WTC11 (cell line): Measurements from ENCODE around the gene ANTXR1. TPM values are rescaled to one million over a fixed set of nuclear protein-coding genes. Genes with fewer than 3 reads are reported as not detected.

Source experiments
- ATAC-seq: fragments of 200-7000 bp; cut with Tn5 transposase; 2 replicates; pipeline ENCODE4 v1.10.0; 2021; ENCODE audit warnings: mild to moderate bottlenecking, moderate library complexity
- CTCF ChIA-PET: fragments of 300-600 bp; sonication (Branson Sonifier 250); formaldehyde crosslinking; loops from one replicate; lab custom pipeline; 2021; ENCODE audit warnings: antibody characterized with exemption; lab: Charles Lee
- POLR2A ChIA-PET: fragments of 350-600 bp; sonication (Branson Sonifier 250); formaldehyde crosslinking; loops from one replicate; lab custom pipeline; 2021; ENCODE audit warnings: antibody characterized with exemption; lab: Charles Lee
- DNase-seq: peaks from one replicate; pipeline ENCODE4 v3.0.0; 2021; ENCODE audit warnings: low spot score
- H3K27ac Mint-ChIP-seq: 2 replicates; pipeline ENCODE4 v1.8.0; 2021; ENCODE audit warnings: mixed read lengths
- H3K27me3 Mint-ChIP-seq: 2 replicates; pipeline ENCODE4 v1.8.0; 2021; ENCODE audit warnings: low read depth, mild to moderate bottlenecking, moderate library complexity, mixed read lengths
- H3K36me3 Mint-ChIP-seq: 2 replicates; pipeline ENCODE4 v1.8.0; 2021; ENCODE audit warnings: mixed read lengths
- H3K4me1 Mint-ChIP-seq: 2 replicates; pipeline ENCODE4 v1.8.0; 2022; ENCODE audit warnings: mixed read lengths
- H3K4me3 Mint-ChIP-seq: 2 replicates; pipeline ENCODE4 v1.8.0; 2021; ENCODE audit warnings: mild to moderate bottlenecking, moderate library complexity, mixed read lengths
- H3K9me3 Mint-ChIP-seq: 2 replicates; pipeline ENCODE4 v1.8.0; 2021; ENCODE audit warnings: mixed read lengths
- ARID4B ChIP-seq: sonication (generic); formaldehyde crosslinking; IDR thresholded peaks from 2 replicates; pipeline ENCODE4 v1.8.0; 2023; ENCODE audit warnings: missing genetic modification reagents, mild to moderate bottlenecking, borderline replicate concordance
- CBFB ChIP-seq: sonication (generic); formaldehyde crosslinking; IDR thresholded peaks from 2 replicates; pipeline ENCODE4 v1.8.1; 2022; ENCODE audit warnings: mild to moderate bottlenecking, low read depth, missing genetic modification reagents
- E2F5 ChIP-seq: sonication (generic); formaldehyde crosslinking; IDR thresholded peaks from 2 replicates; pipeline ENCODE4 v1.8.1; 2022; ENCODE audit warnings: mild to moderate bottlenecking, moderate library complexity, missing genetic modification reagents
- ELF4 ChIP-seq: sonication (generic); formaldehyde crosslinking; IDR thresholded peaks from 2 replicates; pipeline ENCODE4 v1.8.1; 2022; ENCODE audit warnings: low read depth, mild to moderate bottlenecking, moderate library complexity, missing genetic modification reagents
- ETV6 ChIP-seq: sonication (generic); formaldehyde crosslinking; IDR thresholded peaks from 2 replicates; pipeline ENCODE4 v1.8.1; 2022; ENCODE audit warnings: mild to moderate bottlenecking, missing genetic modification reagents
- GTF2I ChIP-seq: fragments of 250-450 bp; sonication (Bioruptor Pico); conservative IDR thresholded peaks from 2 replicates; pipeline ENCODE4 v1.4.0; 2021; ENCODE audit warnings: mild to moderate bottlenecking
- HMGXB4 ChIP-seq: sonication (generic); formaldehyde crosslinking; IDR thresholded peaks from 2 replicates; pipeline ENCODE4 v1.8.1; 2023; ENCODE audit warnings: mild to moderate bottlenecking, moderate library complexity, missing genetic modification reagents
- IRF2 ChIP-seq: sonication (generic); formaldehyde crosslinking; IDR thresholded peaks from 2 replicates; pipeline ENCODE4 v1.8.0; 2022; ENCODE audit warnings: low read depth, missing genetic modification reagents, borderline replicate concordance
- JAZF1 ChIP-seq: fragments of 250-450 bp; sonication (Bioruptor Pico); IDR thresholded peaks from 2 replicates; pipeline ENCODE4 v1.9.0; 2021; ENCODE audit warnings: moderate library complexity, mild to moderate bottlenecking, inconsistent platforms
- JUN ChIP-seq: sonication (generic); formaldehyde crosslinking; IDR thresholded peaks from 2 replicates; pipeline ENCODE4 v1.8.0; 2023; ENCODE audit warnings: mild to moderate bottlenecking, missing genetic modification reagents
- NFYB ChIP-seq: sonication (generic); formaldehyde crosslinking; conservative IDR thresholded peaks from 2 replicates; pipeline ENCODE4 v1.8.0; 2022; ENCODE audit warnings: low read depth, missing genetic modification reagents
- OVOL2 ChIP-seq: fragments of 250-450 bp; sonication (Bioruptor Pico); IDR thresholded peaks from 2 replicates; pipeline ENCODE4 v1.9.0; 2021; ENCODE audit warnings: mild to moderate bottlenecking, borderline replicate concordance
- RORB ChIP-seq: fragments of 250-450 bp; sonication (Bioruptor Pico); IDR thresholded peaks from 2 replicates; pipeline ENCODE4 v1.9.0; 2021; ENCODE audit warnings: mild to moderate bottlenecking
- SMAD4 ChIP-seq: sonication (generic); formaldehyde crosslinking; IDR thresholded peaks from 2 replicates; pipeline ENCODE4 v1.8.0; 2022; ENCODE audit warnings: mild to moderate bottlenecking, missing genetic modification reagents
- SOX15 ChIP-seq: fragments of 250-450 bp; sonication (Bioruptor Pico); IDR thresholded peaks from 2 replicates; pipeline ENCODE4 v1.9.0; 2021; ENCODE audit warnings: mild to moderate bottlenecking
- TP53 ChIP-seq: sonication (generic); formaldehyde crosslinking; IDR thresholded peaks from 2 replicates; pipeline ENCODE4 v1.8.1; 2023; ENCODE audit warnings: mild to moderate bottlenecking, missing genetic modification reagents
- ZNF121 ChIP-seq: sonication (generic); formaldehyde crosslinking; IDR thresholded peaks from 2 replicates; pipeline ENCODE4 v1.8.0; 2023; ENCODE audit warnings: missing genetic modification reagents
- ZNF232 ChIP-seq: sonication (generic); formaldehyde crosslinking; IDR thresholded peaks from 2 replicates; pipeline ENCODE4 v1.8.0; 2022; ENCODE audit warnings: mild to moderate bottlenecking, missing genetic modification reagents
- ZNF263 ChIP-seq: sonication (generic); formaldehyde crosslinking; IDR thresholded peaks from 2 replicates; pipeline ENCODE4 v1.8.1; 2022; ENCODE audit warnings: low read depth, mild to moderate bottlenecking, moderate library complexity, missing genetic modification reagents
- total RNA-seq: library from RNA; stranded (reverse); gene quantifications from 3 replicates; pipeline ENCODE4 v1.2.3, GENCODE V29; 2021
- TF ChIP-seq, protein P1 (sequence below): sonication (generic); formaldehyde crosslinking; IDR thresholded peaks from 2 replicates; pipeline ENCODE4 v1.8.0; 2022; ENCODE audit warnings: mild to moderate bottlenecking, missing genetic modification reagents

The ANTXR1 gene
- total RNA-seq, 1 experiment from 2014 or later: 30.0 TPM

- ChIA-PET CTCF (interaction anchor here (1.4 kb wide), 1 partner anchor 224 kb away, joined by 3 read pairs; no protein-coding TSS in a partner anchor), POLR2A (no interaction called here)
- no peak overlapping the region for H3K4me3 Mint-ChIP-seq
- H3K27me3 Mint-ChIP-seq: no peaks in the 10 kb centered on the region
- TF ChIP-seq E2F5 (CRISPR knock-in tag) (no peak), ZNF263 (CRISPR knock-in tag) (no peak), ZNF232 (CRISPR knock-in tag) (no peak), HMGXB4 (CRISPR knock-in tag) (no peak), SOX15 (no peak), ELF4 (CRISPR knock-in tag) (no peak), OVOL2 (CRISPR knock-in tag) (no peak), NFYB (CRISPR knock-in tag) (no peak), JUN (CRISPR knock-in tag) (no peak), RORB (CRISPR knock-in tag) (no peak), JAZF1 (no peak), ZNF121 (CRISPR knock-in tag) (no peak), ARID4B (no peak), TP53 (CRISPR knock-in tag) (no peak), SMAD4 (CRISPR knock-in tag) (no peak), IRF2 (CRISPR knock-in tag) (no peak), CBFB (CRISPR knock-in tag) (no peak), ETV6 (CRISPR knock-in tag) (no peak), GTF2I (no peak)
- TF ChIP-seq, protein P1, sequence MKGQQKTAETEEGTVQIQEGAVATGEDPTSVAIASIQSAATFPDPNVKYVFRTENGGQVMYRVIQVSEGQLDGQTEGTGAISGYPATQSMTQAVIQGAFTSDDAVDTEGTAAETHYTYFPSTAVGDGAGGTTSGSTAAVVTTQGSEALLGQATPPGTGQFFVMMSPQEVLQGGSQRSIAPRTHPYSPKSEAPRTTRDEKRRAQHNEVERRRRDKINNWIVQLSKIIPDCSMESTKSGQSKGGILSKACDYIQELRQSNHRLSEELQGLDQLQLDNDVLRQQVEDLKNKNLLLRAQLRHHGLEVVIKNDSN: no peak
- no peak overlapping the region for H3K27ac Mint-ChIP-seq
- peaks cover 8% of the 10 kb centered on the region for H3K9me3 Mint-ChIP-seq
- ATAC-seq (no peak), DNase-seq (no peak)
- H3K36me3 Mint-ChIP-seq: peaks cover 7% of the 10 kb centered on the region
- peaks cover 15% of the 10 kb centered on the region for H3K4me1 Mint-ChIP-seq
These were observed 155.3 kb downstream of the ANTXR1 start for GRCh38 chr2:69168144-69168813.
